Neural progenitor cell (in vitro differentiated cells): ENCODE data around the gene MAP2K5.

Experiments
- EZH2 ChIP-seq: fragments of 200-600 bp; sonication (generic); IDR thresholded peaks from 2 replicates; pipeline ENCODE4 v1.6.1; 2017; ENCODE audit warnings: antibody characterized with exemption, mild to moderate bottlenecking, moderate library complexity
- EZH2phosphoT487 ChIP-seq: fragments of 200-600 bp; sonication (generic); IDR thresholded peaks from 2 replicates; pipeline ENCODE4 v1.6.1; 2017; ENCODE audit warnings: antibody characterized with exemption
- TF ChIP-seq, protein P1 (sequence below): fragments of 200-600 bp; sonication (generic); IDR thresholded peaks from 2 replicates; pipeline ENCODE4 v1.5.1; 2017; ENCODE audit warnings: antibody characterized with exemption, mild to moderate bottlenecking

DNA sequence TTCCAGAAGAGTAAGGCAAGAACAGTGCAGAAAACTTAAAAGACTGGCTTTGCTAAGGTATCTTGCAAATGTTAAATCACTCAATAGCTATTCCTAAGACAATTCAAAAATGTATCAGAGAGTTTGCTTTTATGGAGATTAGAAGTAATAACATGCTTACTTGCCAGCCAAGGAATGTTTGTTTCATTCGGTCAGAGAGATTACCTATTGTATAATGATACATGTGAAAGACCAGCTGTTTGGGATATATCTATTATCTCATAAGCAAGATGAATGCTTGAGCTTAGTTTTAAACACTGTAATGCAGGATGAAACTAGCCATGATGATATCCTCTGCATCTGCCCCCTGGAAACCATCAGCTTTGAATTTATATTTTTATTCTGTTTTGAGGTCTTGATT is 70.7 kb downstream of the MAP2K5 start:
- TF ChIP-seq EZH2, result no peak
- TF ChIP-seq, protein P1, sequence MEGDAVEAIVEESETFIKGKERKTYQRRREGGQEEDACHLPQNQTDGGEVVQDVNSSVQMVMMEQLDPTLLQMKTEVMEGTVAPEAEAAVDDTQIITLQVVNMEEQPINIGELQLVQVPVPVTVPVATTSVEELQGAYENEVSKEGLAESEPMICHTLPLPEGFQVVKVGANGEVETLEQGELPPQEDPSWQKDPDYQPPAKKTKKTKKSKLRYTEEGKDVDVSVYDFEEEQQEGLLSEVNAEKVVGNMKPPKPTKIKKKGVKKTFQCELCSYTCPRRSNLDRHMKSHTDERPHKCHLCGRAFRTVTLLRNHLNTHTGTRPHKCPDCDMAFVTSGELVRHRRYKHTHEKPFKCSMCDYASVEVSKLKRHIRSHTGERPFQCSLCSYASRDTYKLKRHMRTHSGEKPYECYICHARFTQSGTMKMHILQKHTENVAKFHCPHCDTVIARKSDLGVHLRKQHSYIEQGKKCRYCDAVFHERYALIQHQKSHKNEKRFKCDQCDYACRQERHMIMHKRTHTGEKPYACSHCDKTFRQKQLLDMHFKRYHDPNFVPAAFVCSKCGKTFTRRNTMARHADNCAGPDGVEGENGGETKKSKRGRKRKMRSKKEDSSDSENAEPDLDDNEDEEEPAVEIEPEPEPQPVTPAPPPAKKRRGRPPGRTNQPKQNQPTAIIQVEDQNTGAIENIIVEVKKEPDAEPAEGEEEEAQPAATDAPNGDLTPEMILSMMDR, result no peak
- no peak for TF ChIP-seq EZH2phosphoT487
